GM12878 (cell line): ENCODE results near the gene MILR1. TPM values are rescaled to one million over a fixed set of nuclear protein-coding genes. Genes with fewer than 3 reads are reported as not detected.

Experiments
- BCL11A ChIP-seq: IDR thresholded peaks from 2 replicates; pipeline ENCODE4 v1.6.1; 2011; ENCODE audit warnings: low read depth, low read length
- BHLHE40 ChIP-seq, 2 experiments: fragments of 450-650 bp in 1 of 2; IDR thresholded peaks; 2 replicates each; pipeline ENCODE4 v1.6.1; 2011 to 2017; ENCODE audit warnings: low read depth in 2 of 2, borderline replicate concordance in 1 of 2, improper control_type of control experiment in 1 of 2, low read length in 1 of 2, mild to moderate bottlenecking in 1 of 2
- EGR1 ChIP-seq, 2 experiments: IDR thresholded peaks; 1 replicate in 1 of 2; 2 replicates in 1 of 2; pipeline ENCODE4 v1.6.1; 2011 to 2012; ENCODE audit warnings: low read depth in 2 of 2, low read length in 2 of 2, borderline replicate concordance in 1 of 2, mild to moderate bottlenecking in 1 of 2, moderate library complexity in 1 of 2
- ETV6 ChIP-seq, 2 experiments: fragments of 450-650 bp in 1 of 2; IDR thresholded peaks in 1 of 2; conservative IDR thresholded peaks in 1 of 2; 2 replicates each; pipeline ENCODE4 v1.6.1; 2014; ENCODE audit warnings: antibody characterized with exemption in 1 of 2, borderline replicate concordance in 1 of 2, low read depth in 1 of 2, mild to moderate bottlenecking in 1 of 2, moderate library complexity in 1 of 2
- JUNB ChIP-seq: IDR thresholded peaks from 2 replicates; pipeline ENCODE4 v1.6.1; 2016; ENCODE audit warnings: antibody characterized with exemption, mild to moderate bottlenecking
- NR2C1 ChIP-seq: fragments of 450-650 bp; IDR thresholded peaks from 2 replicates; pipeline ENCODE4 v1.6.1; 2017; ENCODE audit warnings: antibody characterized with exemption, mild to moderate bottlenecking, moderate library complexity
- RFX5 ChIP-seq: IDR thresholded peaks from 2 replicates; pipeline ENCODE4 v1.6.1; 2011; ENCODE audit warnings: low read depth, low read length, improper control_type of control experiment
- SP1 ChIP-seq: IDR thresholded peaks from one replicate; pipeline ENCODE4 v1.6.1; 2011; ENCODE audit warnings: low read depth, low read length
- STAT1 ChIP-seq: fragments of 450-650 bp; conservative IDR thresholded peaks from 2 replicates; pipeline ENCODE4 v1.6.1; 2014; ENCODE audit warnings: antibody characterized with exemption, mild to moderate bottlenecking
- TAF1 ChIP-seq: IDR thresholded peaks from 2 replicates; pipeline ENCODE4 v1.6.1; 2011; ENCODE audit warnings: mild to moderate bottlenecking, low read depth, low read length, borderline replicate concordance
- TCF12 ChIP-seq: IDR thresholded peaks from 2 replicates; pipeline ENCODE4 v1.6.1; 2011; ENCODE audit warnings: low read depth, mild to moderate bottlenecking, low read length
- ZNF274 ChIP-seq: IDR thresholded peaks from one replicate; pipeline ENCODE4 v1.8.0; 2011; ENCODE audit not compliant: insufficient read length, insufficient read depth
- ZNF622 ChIP-seq: fragments of 450-650 bp; IDR thresholded peaks from 2 replicates; pipeline ENCODE4 v1.6.1; 2017; ENCODE audit warnings: mild to moderate bottlenecking, inconsistent platforms
- polyA plus RNA-seq, 11 experiments: library from polyadenylated mRNA; depleted of rRNA in 4 of 11; unstranded in 6 of 11; stranded (reverse) in 5 of 11; fragments of >200 nt; fragmentation: Nextera tagmentation in 4 of 11; fragmentation: Illumina TruSeq in 1 of 11; extraction: Ambion mirVana in 4 of 11; extraction: Trizol in 1 of 11; gene quantifications; 1 replicate in 1 of 11; 2 replicates in 10 of 11; pipeline versions ENCODE4 v1.2.1 to v1.2.3, GENCODE V29; 2011 to 2016; ENCODE audit warnings: inconsistent platforms in 2 of 11, missing spikeins in 2 of 11, low read depth in 1 of 11
- total RNA-seq, 4 experiments: library from RNA; depleted of rRNA in 3 of 4; stranded (reverse); fragments of >200 nt in 3 of 4; fragmentation: Illumina TruSeq in 1 of 4; extraction: Trizol in 1 of 4; gene quantifications; 2 replicates each; pipeline versions ENCODE4 v1.2.1 to v1.2.3, GENCODE V29; 2013 to 2021
- TF ChIP-seq, protein P1 (sequence below): fragments of 450-650 bp; formaldehyde crosslinking; IDR thresholded peaks from 2 replicates; pipeline ENCODE4 v1.4.0; 2020; ENCODE audit warnings: mild to moderate bottlenecking, moderate library complexity
- TF ChIP-seq, protein P2 (sequence below): IDR thresholded peaks from 2 replicates; pipeline ENCODE4 v1.6.1; 2011; ENCODE audit warnings: low read depth, mild to moderate bottlenecking, low read length, moderate library complexity, borderline replicate concordance; ENCODE audit errors: extremely low read depth
- TF ChIP-seq, protein P3 (sequence below): fragments of 150-350 bp; IDR thresholded peaks from 2 replicates; pipeline ENCODE4 v1.6.1; 2016; ENCODE audit warnings: low read depth, low read length
- TF ChIP-seq, protein P4 (sequence below): fragments of 150-350 bp; IDR thresholded peaks from 2 replicates; pipeline ENCODE4 v1.6.1; 2014; ENCODE audit warnings: mild to moderate bottlenecking, low read depth, low read length

Gene MILR1
- total and polyA plus RNA-seq, 10 of the 15 experiments (the other 5 are each of a cell fraction or from before 2014, with no cell fraction given), result 2.0 to 47.2 (median 17.2) TPM

DNA sequence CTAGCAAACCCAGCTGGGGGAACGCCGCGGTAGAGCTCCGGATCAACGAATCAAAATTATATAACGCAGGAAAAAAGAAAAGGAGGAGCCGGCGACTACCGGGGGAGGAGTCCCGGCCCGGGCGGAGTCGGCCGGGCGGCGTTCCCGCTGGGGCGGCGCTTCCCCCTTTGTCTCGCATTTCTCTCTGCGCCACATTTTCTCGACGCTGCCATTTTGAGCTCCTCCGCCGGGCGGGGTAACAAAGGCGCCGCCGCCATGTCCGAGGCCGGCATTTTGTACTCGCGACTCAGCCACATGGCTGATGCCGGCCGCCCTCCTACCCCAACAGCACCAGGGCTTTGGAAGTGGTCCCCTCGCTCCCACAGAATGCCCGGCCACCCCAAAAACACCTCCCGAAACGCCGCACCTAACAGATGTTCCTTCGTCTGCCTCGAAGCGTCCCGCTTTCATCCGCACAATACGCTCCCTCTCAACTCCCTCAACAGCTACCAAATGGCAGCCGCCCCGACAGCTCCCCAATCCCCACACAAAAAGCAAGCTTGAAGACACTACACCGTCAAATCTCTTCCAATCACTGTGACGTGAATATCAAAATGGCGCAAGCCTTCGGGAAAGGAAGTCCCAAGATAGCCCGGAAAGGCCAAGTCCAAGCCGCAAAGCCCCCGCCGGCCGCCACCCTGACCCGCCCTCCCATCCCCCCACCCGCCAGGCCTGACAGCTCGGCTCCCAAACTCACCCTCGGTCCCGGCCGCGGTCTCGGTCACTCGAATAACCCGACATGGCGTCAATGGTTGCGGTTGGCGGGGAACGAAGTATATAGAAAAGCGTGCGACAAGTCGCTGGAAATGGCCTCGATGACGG is 56.7 kb downstream of the MILR1 start (continued):
- TF ChIP-seq TCF12 (peak; percentile 52; the same call in 1 of the 2 replicates), BCL11A (peak; percentile 35; the same call in 1 of the 2 replicates), SP1 (no peak), TAF1 (peak; percentile 92), ZNF622 (no peak), BHLHE40 (IDR thresholded peaks at IDR 0.05; ENCODE audit: borderline replicate concordance in 1 of 2, low read depth in 2 of 2, low read length in 1 of 2) (no peak), ETV6 (conservative IDR thresholded peaks at IDR 0.05 in 1 of 2, IDR thresholded peaks at IDR 0.05 in 1 of 2; ENCODE audit: borderline replicate concordance in 1 of 2, low read depth in 1 of 2) (no peak), NR2C1 (peak; percentile 67), STAT1 (0 out of 2 replicates have a peak, but pooled peaks have one; percentile 29), RFX5 (no peak), JUNB (no peak), EGR1 (IDR thresholded peaks at IDR 0.05; ENCODE audit: borderline replicate concordance in 1 of 2, low read depth in 2 of 2, low read length in 2 of 2) (0 out of 3 replicates have a peak, but pooled peaks of 1 of the 2 experiments have one; percentile 11), ZNF274 (no peak)
- TF ChIP-seq, protein P1, sequence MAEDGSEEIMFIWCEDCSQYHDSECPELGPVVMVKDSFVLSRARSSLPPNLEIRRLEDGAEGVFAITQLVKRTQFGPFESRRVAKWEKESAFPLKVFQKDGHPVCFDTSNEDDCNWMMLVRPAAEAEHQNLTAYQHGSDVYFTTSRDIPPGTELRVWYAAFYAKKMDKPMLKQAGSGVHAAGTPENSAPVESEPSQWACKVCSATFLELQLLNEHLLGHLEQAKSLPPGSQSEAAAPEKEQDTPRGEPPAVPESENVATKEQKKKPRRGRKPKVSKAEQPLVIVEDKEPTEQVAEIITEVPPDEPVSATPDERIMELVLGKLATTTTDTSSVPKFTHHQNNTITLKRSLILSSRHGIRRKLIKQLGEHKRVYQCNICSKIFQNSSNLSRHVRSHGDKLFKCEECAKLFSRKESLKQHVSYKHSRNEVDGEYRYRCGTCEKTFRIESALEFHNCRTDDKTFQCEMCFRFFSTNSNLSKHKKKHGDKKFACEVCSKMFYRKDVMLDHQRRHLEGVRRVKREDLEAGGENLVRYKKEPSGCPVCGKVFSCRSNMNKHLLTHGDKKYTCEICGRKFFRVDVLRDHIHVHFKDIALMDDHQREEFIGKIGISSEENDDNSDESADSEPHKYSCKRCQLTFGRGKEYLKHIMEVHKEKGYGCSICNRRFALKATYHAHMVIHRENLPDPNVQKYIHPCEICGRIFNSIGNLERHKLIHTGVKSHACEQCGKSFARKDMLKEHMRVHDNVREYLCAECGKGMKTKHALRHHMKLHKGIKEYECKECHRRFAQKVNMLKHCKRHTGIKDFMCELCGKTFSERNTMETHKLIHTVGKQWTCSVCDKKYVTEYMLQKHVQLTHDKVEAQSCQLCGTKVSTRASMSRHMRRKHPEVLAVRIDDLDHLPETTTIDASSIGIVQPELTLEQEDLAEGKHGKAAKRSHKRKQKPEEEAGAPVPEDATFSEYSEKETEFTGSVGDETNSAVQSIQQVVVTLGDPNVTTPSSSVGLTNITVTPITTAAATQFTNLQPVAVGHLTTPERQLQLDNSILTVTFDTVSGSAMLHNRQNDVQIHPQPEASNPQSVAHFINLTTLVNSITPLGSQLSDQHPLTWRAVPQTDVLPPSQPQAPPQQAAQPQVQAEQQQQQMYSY, result no peak
- TF ChIP-seq, protein P2, sequence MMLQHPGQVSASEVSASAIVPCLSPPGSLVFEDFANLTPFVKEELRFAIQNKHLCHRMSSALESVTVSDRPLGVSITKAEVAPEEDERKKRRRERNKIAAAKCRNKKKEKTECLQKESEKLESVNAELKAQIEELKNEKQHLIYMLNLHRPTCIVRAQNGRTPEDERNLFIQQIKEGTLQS, result no peak
- TF ChIP-seq, protein P3, sequence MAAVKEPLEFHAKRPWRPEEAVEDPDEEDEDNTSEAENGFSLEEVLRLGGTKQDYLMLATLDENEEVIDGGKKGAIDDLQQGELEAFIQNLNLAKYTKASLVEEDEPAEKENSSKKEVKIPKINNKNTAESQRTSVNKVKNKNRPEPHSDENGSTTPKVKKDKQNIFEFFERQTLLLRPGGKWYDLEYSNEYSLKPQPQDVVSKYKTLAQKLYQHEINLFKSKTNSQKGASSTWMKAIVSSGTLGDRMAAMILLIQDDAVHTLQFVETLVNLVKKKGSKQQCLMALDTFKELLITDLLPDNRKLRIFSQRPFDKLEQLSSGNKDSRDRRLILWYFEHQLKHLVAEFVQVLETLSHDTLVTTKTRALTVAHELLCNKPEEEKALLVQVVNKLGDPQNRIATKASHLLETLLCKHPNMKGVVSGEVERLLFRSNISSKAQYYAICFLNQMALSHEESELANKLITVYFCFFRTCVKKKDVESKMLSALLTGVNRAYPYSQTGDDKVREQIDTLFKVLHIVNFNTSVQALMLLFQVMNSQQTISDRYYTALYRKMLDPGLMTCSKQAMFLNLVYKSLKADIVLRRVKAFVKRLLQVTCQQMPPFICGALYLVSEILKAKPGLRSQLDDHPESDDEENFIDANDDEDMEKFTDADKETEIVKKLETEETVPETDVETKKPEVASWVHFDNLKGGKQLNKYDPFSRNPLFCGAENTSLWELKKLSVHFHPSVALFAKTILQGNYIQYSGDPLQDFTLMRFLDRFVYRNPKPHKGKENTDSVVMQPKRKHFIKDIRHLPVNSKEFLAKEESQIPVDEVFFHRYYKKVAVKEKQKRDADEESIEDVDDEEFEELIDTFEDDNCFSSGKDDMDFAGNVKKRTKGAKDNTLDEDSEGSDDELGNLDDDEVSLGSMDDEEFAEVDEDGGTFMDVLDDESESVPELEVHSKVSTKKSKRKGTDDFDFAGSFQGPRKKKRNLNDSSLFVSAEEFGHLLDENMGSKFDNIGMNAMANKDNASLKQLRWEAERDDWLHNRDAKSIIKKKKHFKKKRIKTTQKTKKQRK, result no peak
- TF ChIP-seq, protein P4, sequence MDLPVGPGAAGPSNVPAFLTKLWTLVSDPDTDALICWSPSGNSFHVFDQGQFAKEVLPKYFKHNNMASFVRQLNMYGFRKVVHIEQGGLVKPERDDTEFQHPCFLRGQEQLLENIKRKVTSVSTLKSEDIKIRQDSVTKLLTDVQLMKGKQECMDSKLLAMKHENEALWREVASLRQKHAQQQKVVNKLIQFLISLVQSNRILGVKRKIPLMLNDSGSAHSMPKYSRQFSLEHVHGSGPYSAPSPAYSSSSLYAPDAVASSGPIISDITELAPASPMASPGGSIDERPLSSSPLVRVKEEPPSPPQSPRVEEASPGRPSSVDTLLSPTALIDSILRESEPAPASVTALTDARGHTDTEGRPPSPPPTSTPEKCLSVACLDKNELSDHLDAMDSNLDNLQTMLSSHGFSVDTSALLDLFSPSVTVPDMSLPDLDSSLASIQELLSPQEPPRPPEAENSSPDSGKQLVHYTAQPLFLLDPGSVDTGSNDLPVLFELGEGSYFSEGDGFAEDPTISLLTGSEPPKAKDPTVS, result no peak
